ENCODE data around the gene CDKAL1.

GRCh38 chr6:21138336-21139069 lies 604.2 kb downstream of the CDKAL1 start:
- TF ChIP-seq ZFP30 (CRISPR knock-in tag; IDR thresholded peaks at IDR 0.05) (no peak), POU6F1 (CRISPR knock-in tag; IDR thresholded peaks at IDR 0.05; ENCODE audit: borderline replicate concordance, low read depth) (no peak), ESRRG (CRISPR knock-in tag; IDR thresholded peaks at IDR 0.05) (no peak), TSHZ2 (CRISPR knock-in tag; IDR thresholded peaks at IDR 0.05) (no peak), PPARA (CRISPR knock-in tag; IDR thresholded peaks at IDR 0.05; ENCODE audit: borderline replicate concordance) (no peak), PATZ1 (CRISPR knock-in tag; IDR thresholded peaks at IDR 0.05; ENCODE audit: borderline replicate concordance) (no peak), ARNTL (CRISPR knock-in tag; IDR thresholded peaks at IDR 0.05; ENCODE audit: borderline replicate concordance, low read depth) (no peak), ZNF8 (CRISPR knock-in tag; IDR thresholded peaks at IDR 0.05) (no peak)

Data from SK-N-SH treated with all-trans-retinoic acid at 6 μM for 48 hours (cell line).